ENCODE results near the gene LGALS8. TPM values are rescaled to one million over a fixed set of nuclear protein-coding genes. Genes with fewer than 3 reads are reported as not detected.
"Not testable (repeated sequence)": the region's sequence is repeated elsewhere in the genome, so short reads cannot be mapped to it uniquely, and the experiment has no call there.

The LGALS8 gene
- total RNA-seq, 1 donor from 2014 or later, result 15.7 TPM

DNA sequence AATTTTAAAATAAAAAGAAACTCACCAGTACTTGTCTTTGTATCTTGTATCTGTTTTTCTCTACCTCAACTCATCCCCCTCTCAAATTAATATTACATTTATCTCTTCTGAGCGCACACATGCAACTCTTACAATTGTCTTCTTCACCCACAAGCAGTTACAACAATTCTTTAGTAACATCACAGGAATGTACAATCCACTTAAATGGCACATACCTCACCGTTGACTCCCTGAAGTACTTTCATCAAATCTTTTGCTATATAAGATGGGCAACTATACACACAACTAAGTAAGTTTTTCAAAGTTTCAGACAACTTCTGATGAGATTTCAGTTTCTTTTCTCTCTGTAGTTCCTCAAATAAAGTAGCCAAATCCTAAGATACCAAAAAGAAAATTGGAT is 52.2 kb downstream of the LGALS8 start:
- Histone ChIP-seq H3K36me3 (ENCODE audit: control insufficient read depth in 3 of 3, insufficient read depth in 3 of 3, low read length in 3 of 3) (peaks cover 4 to 60% (median 30%) of the 10 kb centered on the region in 3 donors), H3K27ac (ENCODE audit: low read depth, low read length) (no peak overlapping the region), H3K4me1 (ENCODE audit: control insufficient read depth in 3 of 3, insufficient read depth in 3 of 3, low read length in 3 of 3) (no peaks in the 10 kb centered on the region), H3K9me3 (ENCODE audit: control insufficient read depth in 3 of 3, low read length in 3 of 3) (no peaks in the 10 kb centered on the region), H3K4me3 (ENCODE audit: low read length in 3 of 3) (no peak overlapping the region), H3K27me3 (ENCODE audit: control insufficient read depth in 3 of 3, insufficient read depth in 3 of 3, low read length in 3 of 3) (no peaks in the 10 kb centered on the region), H3K9ac (ENCODE audit: low read depth in 1 of 3, low read length in 3 of 3) (no peak overlapping the region)

DNA sequence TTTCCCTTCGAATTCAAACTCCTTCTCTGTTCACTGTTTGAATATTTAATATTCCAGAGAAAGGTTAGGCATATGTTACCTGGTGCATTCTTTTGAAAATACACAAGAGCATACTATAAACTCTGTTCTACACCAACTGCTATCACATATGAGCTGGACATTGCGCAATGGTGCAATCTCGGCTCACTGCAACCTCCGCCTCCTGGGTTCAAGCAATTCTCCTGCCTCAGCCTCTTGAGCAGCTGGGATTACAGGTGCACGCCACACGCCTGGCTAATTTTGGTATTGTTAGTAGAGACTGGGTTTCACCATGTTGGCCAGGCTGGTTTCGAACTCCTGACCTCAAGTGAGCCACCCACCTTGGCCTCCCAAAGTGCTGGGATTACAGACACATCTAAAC is 53.3 kb downstream of the LGALS8 start:
- peaks cover 4 to 57% (median 25%) of the 10 kb centered on the region in 3 donors for H3K36me3 ChIP-seq (ENCODE audit: control insufficient read depth in 3 of 3, insufficient read depth in 3 of 3, low read length in 3 of 3)
- not testable (repeated sequence) for H3K9me3 ChIP-seq (ENCODE audit: control insufficient read depth in 3 of 3, low read length in 3 of 3); H3K4me1 ChIP-seq (ENCODE audit: control insufficient read depth in 3 of 3, insufficient read depth in 3 of 3, low read length in 3 of 3); H3K27ac ChIP-seq (ENCODE audit: low read depth, low read length); H3K27me3 ChIP-seq (ENCODE audit: control insufficient read depth in 3 of 3, insufficient read depth in 3 of 3, low read length in 3 of 3); H3K4me3 ChIP-seq (ENCODE audit: low read length in 3 of 3); H3K9ac ChIP-seq (ENCODE audit: low read depth in 1 of 3, low read length in 3 of 3)

DNA sequence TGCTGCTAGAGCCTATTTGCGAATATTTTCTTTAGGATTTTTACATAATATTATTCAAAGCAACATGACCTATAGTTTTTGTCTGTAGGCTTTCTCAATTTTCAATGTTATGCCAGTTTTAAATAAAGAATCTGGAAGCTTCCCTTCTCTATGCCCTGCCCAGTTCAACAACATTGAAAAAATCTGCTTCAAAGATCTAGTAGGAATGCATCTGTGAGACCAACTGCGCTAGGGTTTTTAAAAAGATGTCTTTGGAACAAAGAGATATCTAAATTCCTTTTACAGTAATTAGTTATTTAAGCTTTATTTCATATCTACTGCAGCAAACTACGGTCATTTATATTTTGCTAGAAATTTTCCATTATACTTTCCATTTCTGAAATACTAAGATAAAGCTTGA is 54.9 kb downstream of the LGALS8 start:
- Histone ChIP-seq H3K9ac (ENCODE audit: low read depth in 1 of 3, low read length in 3 of 3) (no peak overlapping the region), H3K4me3 (ENCODE audit: low read length in 3 of 3) (no peak overlapping the region), H3K4me1 (ENCODE audit: control insufficient read depth in 3 of 3, insufficient read depth in 3 of 3, low read length in 3 of 3) (no peaks in the 10 kb centered on the region), H3K9me3 (ENCODE audit: control insufficient read depth in 3 of 3, low read length in 3 of 3) (no peaks in the 10 kb centered on the region), H3K36me3 (ENCODE audit: control insufficient read depth in 3 of 3, insufficient read depth in 3 of 3, low read length in 3 of 3) (peaks cover 2 to 48% (median 20%) of the 10 kb centered on the region in 3 donors), H3K27me3 (ENCODE audit: control insufficient read depth in 3 of 3, insufficient read depth in 3 of 3, low read length in 3 of 3) (no peaks in the 10 kb centered on the region), H3K27ac (ENCODE audit: low read depth, low read length) (no peak overlapping the region)

DNA sequence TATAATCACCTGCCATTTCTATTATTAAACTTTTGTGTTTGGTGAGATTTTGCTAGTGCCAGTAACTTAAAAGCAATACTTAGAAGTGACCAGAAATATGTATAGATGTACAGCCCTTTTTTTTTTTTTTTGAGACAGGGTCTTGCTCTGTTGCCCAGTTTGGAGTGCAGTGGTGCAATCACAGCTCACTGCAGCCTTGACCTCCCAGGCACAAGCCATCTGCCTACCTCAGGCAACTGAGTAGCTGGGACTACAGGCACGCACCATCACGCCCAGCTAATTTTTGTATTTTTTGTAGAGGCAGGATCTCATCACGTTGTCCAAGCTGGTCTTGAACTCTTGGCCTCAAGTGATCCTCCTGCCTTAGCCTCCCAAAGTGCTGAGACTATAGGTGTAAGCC is 56.6 kb downstream of the LGALS8 start:
- H3K36me3 ChIP-seq (ENCODE audit: control insufficient read depth in 3 of 3, insufficient read depth in 3 of 3, low read length in 3 of 3), result peaks cover 2 to 51% (median 21%) of the 10 kb centered on the region in 3 donors
- not testable (repeated sequence) for H3K9me3 ChIP-seq (ENCODE audit: control insufficient read depth in 3 of 3, low read length in 3 of 3); H3K27me3 ChIP-seq (ENCODE audit: control insufficient read depth in 3 of 3, insufficient read depth in 3 of 3, low read length in 3 of 3); H3K27ac ChIP-seq (ENCODE audit: low read depth, low read length); H3K4me3 ChIP-seq (ENCODE audit: low read length in 3 of 3); H3K9ac ChIP-seq (ENCODE audit: low read depth in 1 of 3, low read length in 3 of 3); H3K4me1 ChIP-seq (ENCODE audit: control insufficient read depth in 3 of 3, insufficient read depth in 3 of 3, low read length in 3 of 3)

DNA sequence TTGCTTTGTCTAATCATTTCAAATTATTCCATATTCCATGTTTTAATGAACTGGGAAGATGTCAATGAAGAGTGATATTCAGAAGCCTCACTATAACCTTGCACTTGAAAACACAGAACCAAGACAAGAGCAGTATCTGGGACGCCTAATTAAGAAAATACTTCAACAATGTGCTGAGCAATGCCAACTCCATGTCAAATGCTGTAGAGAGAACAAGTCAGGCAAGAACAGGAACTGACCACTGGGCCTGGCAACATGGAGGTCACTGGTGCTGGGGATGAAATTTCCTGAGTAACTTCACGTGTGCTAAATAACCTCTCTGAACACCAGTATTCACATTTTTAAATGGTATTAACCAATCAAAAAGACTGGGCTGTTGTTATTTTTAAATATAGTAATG is 57.7 kb downstream of the LGALS8 start:
- Histone ChIP-seq H3K4me1 (ENCODE audit: control insufficient read depth in 3 of 3, insufficient read depth in 3 of 3, low read length in 3 of 3) (no peaks in the 10 kb centered on the region), H3K9me3 (ENCODE audit: control insufficient read depth in 3 of 3, low read length in 3 of 3) (no peaks in the 10 kb centered on the region), H3K36me3 (ENCODE audit: control insufficient read depth in 3 of 3, insufficient read depth in 3 of 3, low read length in 3 of 3) (peaks cover 2 to 48% (median 24%) of the 10 kb centered on the region in 3 donors), H3K27ac (ENCODE audit: low read depth, low read length) (no peak overlapping the region), H3K4me3 (ENCODE audit: low read length in 3 of 3) (no peak overlapping the region), H3K27me3 (ENCODE audit: control insufficient read depth in 3 of 3, insufficient read depth in 3 of 3, low read length in 3 of 3) (no peaks in the 10 kb centered on the region), H3K9ac (ENCODE audit: low read depth in 1 of 3, low read length in 3 of 3) (no peak overlapping the region)

DNA sequence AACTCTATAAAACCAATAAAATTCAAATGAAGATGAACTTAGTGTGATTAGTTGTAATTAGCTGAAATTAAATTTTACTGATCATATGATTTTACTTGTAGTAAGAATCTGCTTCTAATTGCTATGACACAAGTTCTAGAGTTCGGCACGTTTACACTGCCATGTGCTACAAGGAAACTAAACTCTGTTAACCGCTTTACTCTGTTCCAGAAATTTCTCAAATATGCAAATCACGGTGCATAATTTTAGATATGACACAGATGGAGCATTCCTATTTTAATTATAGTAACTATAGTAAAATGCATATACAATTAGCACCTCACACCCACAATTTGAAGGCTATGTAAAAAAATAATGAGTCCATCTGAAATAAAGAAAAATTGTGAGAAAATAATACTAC is 65.7 kb downstream of the LGALS8 start:
- H3K4me1 ChIP-seq (ENCODE audit: control insufficient read depth in 3 of 3, insufficient read depth in 3 of 3, low read length in 3 of 3), result no peaks in the 10 kb centered on the region
- no peaks in the 10 kb centered on the region for H3K9me3 ChIP-seq (ENCODE audit: control insufficient read depth in 3 of 3, low read length in 3 of 3)
- no peaks in the 10 kb centered on the region for H3K27me3 ChIP-seq (ENCODE audit: control insufficient read depth in 3 of 3, insufficient read depth in 3 of 3, low read length in 3 of 3)
- H3K27ac ChIP-seq (ENCODE audit: low read depth, low read length), result no peak overlapping the region
- H3K4me3 ChIP-seq (ENCODE audit: low read length in 3 of 3), result no peak overlapping the region
- peaks cover 3 to 44% (median 44%) of the 10 kb centered on the region in 3 donors for H3K36me3 ChIP-seq (ENCODE audit: control insufficient read depth in 3 of 3, insufficient read depth in 3 of 3, low read length in 3 of 3)
- H3K9ac ChIP-seq (ENCODE audit: low read depth in 1 of 3, low read length in 3 of 3), result no peak overlapping the region

DNA sequence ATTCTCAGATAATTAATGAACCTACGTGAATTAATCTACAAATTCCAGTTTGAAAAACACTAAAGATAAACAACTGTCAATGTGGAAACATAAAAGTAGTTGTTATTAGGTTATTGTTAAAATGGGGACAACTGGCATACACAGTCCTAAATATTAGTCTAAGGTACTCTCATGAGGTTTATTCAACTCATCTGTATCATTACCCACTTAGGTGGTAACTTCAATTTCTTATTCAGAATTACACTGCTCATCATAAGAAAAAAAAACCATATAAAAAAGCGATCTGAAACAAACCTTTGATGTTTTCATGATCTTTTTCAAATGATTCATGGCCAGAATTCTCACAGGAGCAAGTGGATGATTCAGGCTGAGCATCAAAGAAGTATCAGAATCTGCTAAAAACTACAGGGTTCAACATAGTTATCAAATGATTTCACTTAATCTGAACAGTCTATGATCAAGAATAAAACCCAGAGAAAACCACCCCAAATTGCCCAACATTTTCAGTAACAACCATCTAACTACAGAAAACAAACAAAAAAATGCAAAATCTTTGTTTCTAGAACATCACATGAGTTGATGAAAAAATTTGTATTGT is 66.9 kb downstream of the LGALS8 start:
- no peak overlapping the region for H3K27ac ChIP-seq (ENCODE audit: low read depth, low read length)
- H3K4me1 ChIP-seq (ENCODE audit: control insufficient read depth in 3 of 3, insufficient read depth in 3 of 3, low read length in 3 of 3), result no peaks in the 10 kb centered on the region
- H3K9me3 ChIP-seq (ENCODE audit: control insufficient read depth in 3 of 3, low read length in 3 of 3), result no peaks in the 10 kb centered on the region
- peaks cover 3 to 46% (median 43%) of the 10 kb centered on the region in 3 donors for H3K36me3 ChIP-seq (ENCODE audit: control insufficient read depth in 3 of 3, insufficient read depth in 3 of 3, low read length in 3 of 3)
- no peaks in the 10 kb centered on the region for H3K27me3 ChIP-seq (ENCODE audit: control insufficient read depth in 3 of 3, insufficient read depth in 3 of 3, low read length in 3 of 3)
- H3K9ac ChIP-seq (ENCODE audit: low read depth in 1 of 3, low read length in 3 of 3), result no peak overlapping the region
- H3K4me3 ChIP-seq (ENCODE audit: low read length in 3 of 3), result no peak overlapping the region

DNA sequence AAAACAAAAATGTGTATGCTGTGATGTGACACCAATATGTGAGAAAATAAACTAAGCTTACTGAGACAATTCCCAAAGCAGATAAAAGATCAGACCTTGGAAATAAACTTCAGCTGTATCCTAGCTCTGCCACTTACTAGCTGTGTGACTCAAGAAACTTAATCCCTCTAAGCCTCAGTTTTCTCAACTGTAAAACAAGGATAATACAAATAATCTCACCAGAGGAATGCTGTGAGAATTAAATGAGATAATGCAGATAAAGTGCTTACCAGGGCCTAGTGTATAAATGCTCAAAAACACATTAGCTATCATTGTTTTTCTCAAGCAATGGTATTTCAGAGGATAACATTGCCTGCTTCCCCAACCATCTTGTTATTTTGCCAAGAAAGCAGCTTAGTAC is 78.4 kb downstream of the LGALS8 start:
- Histone ChIP-seq H3K4me3 (ENCODE audit: low read length in 3 of 3) (no peak overlapping the region), H3K9ac (ENCODE audit: low read depth in 1 of 3, low read length in 3 of 3) (no peak overlapping the region), H3K4me1 (ENCODE audit: control insufficient read depth in 3 of 3, insufficient read depth in 3 of 3, low read length in 3 of 3) (peaks cover 7 to 16% (median 10%) of the 10 kb centered on the region in 3 donors), H3K9me3 (ENCODE audit: control insufficient read depth in 3 of 3, low read length in 3 of 3) (no peaks in the 10 kb centered on the region), H3K36me3 (ENCODE audit: control insufficient read depth in 3 of 3, insufficient read depth in 3 of 3, low read length in 3 of 3) (peaks cover 2 to 18% (median 17%) of the 10 kb centered on the region in 3 donors), H3K27ac (ENCODE audit: low read depth, low read length) (no peak overlapping the region), H3K27me3 (ENCODE audit: control insufficient read depth in 3 of 3, insufficient read depth in 3 of 3, low read length in 3 of 3) (no peaks in the 10 kb centered on the region)

Other genes with a start within 250 kb of the LGALS8 start
- 4.2 TPM for gene ERO1B, start 242.0 kb upstream of the LGALS8 start, total RNA-seq
- gene EDARADD, start 129.7 kb upstream of the LGALS8 start, total RNA-seq, result under 0.01 TPM
- 34.4 TPM for gene HEATR1, start 80.5 kb downstream of the LGALS8 start, total RNA-seq
- 660 TPM for gene ACTN2, start 162.5 kb downstream of the LGALS8 start, total RNA-seq